ENCODE measurements around the gene CDR2L. TPM values are rescaled to one million over a fixed set of nuclear protein-coding genes. Genes with fewer than 3 reads are reported as not detected.
A peak's percentile ranks its signal among the peaks of the same experiment; 100 is the strongest.
"Not testable (repeated sequence)": the region's sequence is repeated elsewhere in the genome, so short reads cannot be mapped to it uniquely, and the experiment has no call there.

The CDR2L gene
- polyA plus RNA-seq, 1 donor, result 7.1 TPM

- peak; percentile 77 for DNase-seq
These were observed 24.1 kb downstream of the CDR2L start for GRCh38 chr17:75011401-75012095.

GRCh38 chr17:75012096-75012345, 24.6 kb downstream of the CDR2L start:
- no peak for DNase-seq

GRCh38 chr17:75012346-75013091, 25.1 kb downstream of the CDR2L start, which contains the start of gene MRPL58:
Gene MRPL58 (plus strand): TSS chr17:75012670. CDS start chr17:75012687, 17 bp downstream.
- DNase-seq, result peak; percentile 88

GRCh38 chr17:75013092-75013559, 25.7 kb downstream of the CDR2L start:
- no peak for DNase-seq

GRCh38 chr17:75019146-75019545, 31.7 kb downstream of the CDR2L start:
- no peak for DNase-seq

GRCh38 chr17:75019710-75020109, 32.3 kb downstream of the CDR2L start:
- no peak for DNase-seq

- no peak for DNase-seq
These were observed 33.1 kb downstream of the CDR2L start for GRCh38 chr17:75020331-75021110.

GRCh38 chr17:75024686-75025397, 37.4 kb downstream of the CDR2L start:
- no peak for DNase-seq

- DNase-seq, result not testable (repeated sequence)
These were observed 37.9 kb downstream of the CDR2L start for GRCh38 chr17:75025398-75025734.

- DNase-seq, result not testable (repeated sequence)
These were observed 39.2 kb downstream of the CDR2L start for GRCh38 chr17:75026650-75027049.

- no peak for DNase-seq
These were observed 42.7 kb downstream of the CDR2L start for GRCh38 chr17:75030161-75030560.

- DNase-seq, result peak; percentile 80
These were observed 44.7 kb downstream of the CDR2L start for GRCh38 chr17:75031972-75032719.

- peak; percentile 17 for DNase-seq
These were observed 45.4 kb downstream of the CDR2L start for GRCh38 chr17:75032720-75033280.

- peak; percentile 96 for DNase-seq
These were observed 46.2 kb downstream of the CDR2L start for GRCh38 chr17:75033346-75034235.

GRCh38 chr17:75034236-75034908, 46.9 kb downstream of the CDR2L start:
- DNase-seq, result peak; percentile 90

GRCh38 chr17:75036643-75037268, 49.3 kb downstream of the CDR2L start:
- peak; percentile 74 for DNase-seq

- no peak for DNase-seq
These were observed 51.8 kb downstream of the CDR2L start for GRCh38 chr17:75039238-75039637.

GRCh38 chr17:75041656-75042280, 54.3 kb downstream of the CDR2L start:
- DNase-seq, result no peak

- not testable (repeated sequence) for DNase-seq
These were observed 56.4 kb downstream of the CDR2L start for GRCh38 chr17:75043789-75044188.

Data from hindlimb muscle (tissue), 1 donor.